Stimulated activated naive CD8-positive, alpha-beta T cell treated with anti-CD3 and anti-CD28 coated beads, Interleukin-15, Interleukin-2, amounts not matched to agents 100 U/mL and 50 U/mL, for 24 hours (primary cell): ENCODE data around the gene SEC24C.
"Not testable (repeated sequence)": the region's sequence is repeated elsewhere in the genome, so short reads cannot be mapped to it uniquely, and the experiment has no call there.

Experiments
- ATAC-seq: fragments of 150-1000 bp; cut with Tn5 transposase; one replicate; pipeline ENCODE4 v1.10.0; 2021
- DNase-seq: peaks from one replicate; pipeline ENCODE4 v3.0.0; 2021

The SEC24C gene

GRCh38 chr10:73743905-73744663 is at the start of gene SEC24C:
Gene SEC24C, plus strand, starts transcription at chr10:73744372. Its CDS starts 2,461 bp downstream, at chr10:73746833.
- ATAC-seq, result peak; percentile 93

GRCh38 chr10:73695302-73695701 is 48.9 kb upstream of the SEC24C start:
- ATAC-seq, DNase-seq: not testable (repeated sequence)

More at GRCh38 chr10:73743905-73744663, at the start of gene SEC24C:
- DNase-seq, result peak; percentile 95

GRCh38 chr10:73697675-73698159 is 46.5 kb upstream of the SEC24C start, which contains the start of gene AGAP5:
Gene AGAP5, minus strand, starts transcription at chr10:73698109. Its CDS starts 354 bp downstream, at chr10:73697755.
- not testable (repeated sequence) for ATAC-seq, DNase-seq

- not testable (repeated sequence) for ATAC-seq, DNase-seq
Observed at GRCh38 chr10:73698819-73699218, 45.4 kb upstream of the SEC24C start.

- not testable (repeated sequence) for ATAC-seq, DNase-seq
Observed at GRCh38 chr10:73703924-73704323, 40.2 kb upstream of the SEC24C start.

GRCh38 chr10:73705506-73706072 is 38.6 kb upstream of the SEC24C start:
- not testable (repeated sequence) for DNase-seq, ATAC-seq

- ATAC-seq, DNase-seq: not testable (repeated sequence)
Observed at GRCh38 chr10:73706488-73706887, 37.7 kb upstream of the SEC24C start.

GRCh38 chr10:73707628-73708027 is 36.5 kb upstream of the SEC24C start:
- not testable (repeated sequence) for DNase-seq, ATAC-seq

- not testable (repeated sequence) for ATAC-seq, DNase-seq
Observed at GRCh38 chr10:73708122-73708521, 36.0 kb upstream of the SEC24C start.

- DNase-seq, ATAC-seq: not testable (repeated sequence)
Observed at GRCh38 chr10:73711683-73712082, 32.5 kb upstream of the SEC24C start.

- not testable (repeated sequence) for ATAC-seq, DNase-seq
Observed at GRCh38 chr10:73713912-73714311, 30.3 kb upstream of the SEC24C start.

GRCh38 chr10:73714483-73714882 is 29.7 kb upstream of the SEC24C start:
- not testable (repeated sequence) for ATAC-seq

GRCh38 chr10:73715179-73716156 is 28.7 kb upstream of the SEC24C start:
- DNase-seq, ATAC-seq: not testable (repeated sequence)

More at GRCh38 chr10:73714483-73714882, 29.7 kb upstream of the SEC24C start:
- DNase-seq, result not testable (repeated sequence)

- no peak for ATAC-seq
- DNase-seq, result no peak
Observed at GRCh38 chr10:73716251-73716650, 27.9 kb upstream of the SEC24C start.

GRCh38 chr10:73717556-73717955 is 26.6 kb upstream of the SEC24C start:
- DNase-seq (no peak), ATAC-seq (no peak)

GRCh38 chr10:73720561-73720960 is 23.6 kb upstream of the SEC24C start:
- not testable (repeated sequence) for DNase-seq, ATAC-seq

- DNase-seq, result no peak
- ATAC-seq, result no peak
Observed at GRCh38 chr10:73723516-73723915, 20.7 kb upstream of the SEC24C start.

- DNase-seq (peak; percentile 37), ATAC-seq (peak; percentile 58)
Observed at GRCh38 chr10:73729781-73730152, 14.4 kb upstream of the SEC24C start.

GRCh38 chr10:73730153-73730906 is 13.8 kb upstream of the SEC24C start:
- DNase-seq (peak; percentile 91), ATAC-seq (peak; percentile 91)

GRCh38 chr10:73731588-73732375 is 12.4 kb upstream of the SEC24C start:
- no peak for ATAC-seq
- no peak for DNase-seq
